Stimulated activated CD4-positive, alpha-beta T cell treated with anti-CD3 and anti-CD28 coated beads, Interleukin-1b, Interleukin-23, amount 100 ng/mL, for 1 hour (primary cell): ENCODE measurements around the gene MCF2L.

Experiments
- DNase-seq, 2 donors: peaks; one replicate each; pipeline ENCODE4 v3.0.0-alpha.2; 2020; ENCODE audit warnings: low read depth in 2 of 2

The MCF2L gene

DNA sequence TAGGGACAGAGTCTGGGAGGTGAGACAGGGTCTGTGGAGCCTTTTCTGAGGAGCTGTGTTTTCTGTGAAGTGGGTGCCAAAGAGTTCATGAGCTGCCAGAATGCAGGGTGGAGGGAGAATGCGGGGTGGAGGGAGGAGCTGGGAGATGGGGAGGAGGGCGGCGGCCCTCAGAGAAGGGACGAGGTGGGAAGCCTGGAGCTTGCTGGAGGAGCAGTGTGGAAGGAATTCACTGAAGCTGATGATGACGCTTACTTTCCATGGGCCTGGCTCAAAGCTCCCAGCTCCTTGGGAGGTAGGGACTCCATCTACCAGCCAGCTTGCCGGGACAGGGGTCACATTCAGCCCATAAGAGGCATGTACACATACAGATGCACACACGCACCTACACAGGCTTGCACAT lies 62.5 kb downstream of the MCF2L start:
- no peak for DNase-seq

DNA sequence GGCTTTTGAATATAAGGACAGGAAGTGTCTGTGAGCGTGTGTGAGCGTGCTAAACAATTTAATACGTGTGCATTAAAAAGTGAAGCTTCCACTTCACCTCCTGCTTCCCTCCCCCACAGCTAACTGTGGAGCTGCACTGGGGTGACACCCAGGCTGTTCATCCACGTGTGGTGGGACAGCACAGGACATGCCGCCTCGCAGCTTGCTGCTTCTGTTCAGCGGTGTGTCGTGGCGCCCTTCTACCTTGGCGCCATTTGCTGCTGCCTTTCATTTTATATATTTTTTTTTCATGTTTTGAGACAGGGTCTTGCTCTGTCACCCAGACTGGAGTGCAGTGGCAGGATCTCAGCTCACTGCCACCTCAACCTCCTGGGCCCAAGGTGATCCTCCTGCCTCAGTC lies 63.3 kb downstream of the MCF2L start:
- no peak for DNase-seq

DNA sequence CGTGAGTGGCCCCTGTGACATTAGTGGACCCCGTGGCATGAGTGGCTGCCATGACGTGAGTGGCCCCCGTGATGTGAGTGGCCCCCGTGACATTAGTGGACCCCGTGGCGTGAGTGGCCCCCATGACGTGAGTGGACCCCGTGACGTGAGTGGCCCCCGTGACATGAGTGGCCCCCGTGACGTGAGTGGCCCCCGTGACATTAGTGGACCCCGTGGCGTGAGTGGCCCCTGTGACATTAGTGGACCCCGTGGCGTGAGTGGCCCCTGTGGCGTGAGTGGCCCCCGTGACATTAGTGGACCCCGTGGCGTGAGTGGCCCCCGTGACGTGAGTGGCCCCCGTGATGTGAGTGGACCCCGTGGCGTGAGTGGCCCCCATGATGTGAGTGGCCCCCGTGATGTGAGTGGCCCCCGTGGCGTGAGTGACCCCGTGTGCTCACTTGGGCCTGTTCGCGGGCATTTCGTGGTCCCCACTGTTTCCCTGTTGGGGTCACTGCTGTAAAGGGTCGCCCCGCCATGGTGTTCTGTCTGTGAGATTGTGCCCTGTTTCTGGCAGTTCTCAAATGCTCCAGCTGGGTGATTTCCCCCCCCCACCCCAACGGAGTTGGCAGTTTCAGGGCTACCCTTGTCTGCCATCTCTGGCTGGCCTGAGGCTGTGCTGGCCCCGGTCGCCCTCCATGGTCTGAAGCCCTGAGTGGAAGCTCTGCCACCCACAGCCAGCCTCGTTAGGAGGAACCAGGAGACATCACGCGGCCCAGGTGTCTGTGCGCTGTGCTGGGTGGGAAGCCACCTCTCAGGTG lies 64.2 kb downstream of the MCF2L start:
- DNase-seq = no peak

DNA sequence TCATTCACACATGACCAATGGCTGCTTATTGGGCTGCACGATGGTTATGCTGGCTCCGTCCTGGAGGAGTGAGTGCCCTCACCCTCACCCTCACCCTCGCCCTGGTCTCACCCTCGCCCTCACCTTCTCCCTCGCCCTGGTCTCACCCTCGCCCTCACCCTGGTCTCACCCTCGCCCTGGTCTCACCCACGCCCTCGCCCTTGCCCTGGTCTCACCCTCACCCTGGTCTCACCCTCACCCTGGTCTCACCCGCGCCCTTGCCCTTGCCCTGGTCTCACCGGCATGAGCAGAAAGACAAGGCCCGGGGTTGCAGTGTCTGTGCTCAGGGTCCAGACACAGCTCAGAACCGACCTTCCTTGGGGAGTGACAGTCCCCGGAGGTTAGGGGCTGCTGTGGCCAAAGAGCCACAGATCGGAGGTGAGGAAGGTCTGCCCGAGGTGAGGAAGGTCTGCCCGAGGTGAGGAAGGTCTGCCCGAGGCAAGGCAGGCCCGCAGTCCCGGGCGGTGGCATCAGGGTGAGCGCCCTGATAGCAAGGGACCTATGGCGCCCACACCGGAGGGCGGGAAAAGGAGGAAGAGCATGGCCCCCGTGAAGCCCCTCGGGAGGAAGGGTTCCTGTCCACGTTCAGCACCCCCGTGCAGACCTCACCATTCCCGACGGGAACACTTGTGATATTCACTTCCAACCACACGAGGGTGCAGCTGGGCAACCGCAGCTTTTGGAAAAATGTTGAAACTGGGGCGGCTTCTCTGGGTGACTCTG lies 65.6 kb downstream of the MCF2L start:
- no peak for DNase-seq

DNA sequence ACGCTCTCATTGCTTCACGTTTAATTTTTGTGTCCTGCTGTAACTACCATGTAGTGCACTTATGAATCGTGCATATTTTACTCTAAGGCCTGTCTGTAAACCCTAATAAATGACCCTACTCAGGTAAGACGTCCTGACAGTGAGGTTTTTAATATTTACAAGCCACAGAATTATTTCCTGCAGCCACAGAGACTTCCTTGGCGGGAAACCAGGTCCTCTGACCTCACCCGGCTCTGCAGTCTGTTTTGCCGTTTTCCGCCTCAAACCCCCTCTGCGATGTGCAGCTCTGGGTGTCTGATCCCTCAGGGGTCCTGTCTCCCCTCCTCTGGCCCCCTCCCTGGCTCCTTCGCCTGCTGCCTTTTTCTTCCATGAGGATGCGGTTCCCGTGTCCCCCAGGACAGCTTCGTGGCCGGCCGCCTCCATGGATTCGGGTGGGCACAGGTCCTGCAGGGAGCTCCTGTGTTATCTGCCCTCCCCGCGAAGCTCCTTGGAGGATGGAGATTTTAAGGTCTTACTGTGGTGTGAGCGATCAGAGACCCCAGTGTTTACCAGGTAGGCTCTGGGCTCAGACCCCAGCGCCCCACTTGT lies 66.3 kb downstream of the MCF2L start:
- DNase-seq = no peak

DNA sequence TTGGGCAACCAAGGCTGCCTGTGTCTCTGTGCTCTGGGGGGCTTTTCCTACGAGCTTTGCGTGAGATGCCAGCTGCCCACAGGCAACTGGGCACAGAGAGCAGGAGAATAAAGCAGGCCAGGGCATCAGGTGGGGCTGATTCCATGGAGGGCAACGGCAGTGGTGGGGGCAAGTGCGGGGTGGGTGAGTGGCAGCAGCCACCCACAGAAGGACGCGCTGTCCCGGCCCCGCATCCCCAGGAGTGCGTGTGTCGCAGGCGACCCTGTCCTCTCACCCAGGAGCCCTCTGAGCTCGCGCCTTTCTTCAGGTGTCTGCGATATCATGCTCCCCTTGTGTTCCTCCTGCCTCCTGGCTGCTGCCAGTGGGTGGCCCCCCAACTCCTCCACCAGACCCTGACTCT lies 67.4 kb downstream of the MCF2L start:
- no peak for DNase-seq

DNA sequence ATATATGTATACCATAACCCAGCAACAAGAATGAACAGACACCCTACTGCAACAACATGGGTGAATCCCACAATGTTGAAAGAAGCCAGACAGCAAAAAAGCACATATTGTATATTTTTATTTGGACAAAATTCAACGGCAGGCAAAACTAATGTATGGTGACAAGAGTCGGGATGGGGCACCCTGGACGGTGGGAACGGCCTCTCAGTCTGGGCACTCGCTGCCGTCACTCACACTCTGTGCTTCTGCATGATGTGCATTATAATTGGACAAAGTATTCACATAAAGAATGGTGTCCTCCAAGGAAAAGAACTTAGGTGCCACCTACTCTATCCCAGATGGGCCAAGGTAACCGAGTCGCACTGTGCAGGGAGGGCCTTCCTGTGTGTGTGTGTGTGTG lies 71.0 kb downstream of the MCF2L start:
- DNase-seq = no peak

DNA sequence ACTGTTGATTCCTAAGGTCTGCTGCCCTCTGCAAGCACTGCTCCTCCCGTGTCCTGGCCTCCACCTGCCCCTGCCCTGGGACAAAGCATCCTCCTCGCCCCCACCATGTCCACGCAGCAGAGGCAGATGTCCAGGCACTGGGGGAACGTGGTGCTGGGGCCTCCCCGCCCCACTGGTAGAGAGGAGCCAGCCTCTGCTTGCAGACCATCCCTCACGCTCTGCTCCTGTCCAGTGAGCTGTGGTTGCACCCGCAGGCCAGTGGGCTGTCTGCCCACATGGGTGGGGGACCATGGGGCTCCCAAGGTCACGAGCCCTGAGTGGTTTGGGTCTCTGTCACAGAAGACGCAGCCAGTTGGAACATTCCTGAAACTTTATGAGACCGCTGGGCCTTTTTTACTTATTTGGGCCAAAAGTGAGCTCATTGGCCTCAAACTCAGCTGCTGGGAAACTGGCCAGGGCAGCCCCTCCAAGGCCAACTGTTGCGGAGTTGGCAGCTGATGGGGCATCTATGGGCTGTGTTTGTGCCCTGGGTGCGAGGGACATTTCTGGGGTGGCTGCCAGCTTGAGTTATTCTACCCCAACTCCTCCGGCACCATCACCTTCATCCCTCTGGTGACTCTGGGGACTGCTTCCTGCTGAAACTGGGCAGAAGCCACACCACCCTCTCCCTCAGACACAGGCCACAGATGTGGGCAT lies 71.7 kb downstream of the MCF2L start:
- no peak for DNase-seq

DNA sequence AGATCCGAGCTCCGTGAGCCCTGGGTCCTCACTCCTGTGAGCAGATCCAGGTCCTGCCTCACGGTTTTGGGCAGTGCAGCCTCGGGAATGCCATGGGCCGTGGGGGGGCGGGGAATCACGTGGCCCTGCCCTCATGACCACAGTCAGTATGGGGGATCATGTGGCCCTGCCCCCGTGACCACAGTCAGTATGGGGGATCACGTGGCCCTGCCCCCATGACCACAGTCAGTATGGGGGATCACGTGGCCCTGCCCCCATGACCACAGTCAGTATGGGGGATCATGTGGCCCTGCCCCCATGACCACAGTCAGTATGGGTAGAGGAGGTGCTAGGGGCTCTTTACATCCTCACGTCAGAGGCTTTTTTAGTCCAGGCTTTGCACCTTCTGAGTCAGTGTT lies 72.3 kb downstream of the MCF2L start:
- DNase-seq = no peak

DNA sequence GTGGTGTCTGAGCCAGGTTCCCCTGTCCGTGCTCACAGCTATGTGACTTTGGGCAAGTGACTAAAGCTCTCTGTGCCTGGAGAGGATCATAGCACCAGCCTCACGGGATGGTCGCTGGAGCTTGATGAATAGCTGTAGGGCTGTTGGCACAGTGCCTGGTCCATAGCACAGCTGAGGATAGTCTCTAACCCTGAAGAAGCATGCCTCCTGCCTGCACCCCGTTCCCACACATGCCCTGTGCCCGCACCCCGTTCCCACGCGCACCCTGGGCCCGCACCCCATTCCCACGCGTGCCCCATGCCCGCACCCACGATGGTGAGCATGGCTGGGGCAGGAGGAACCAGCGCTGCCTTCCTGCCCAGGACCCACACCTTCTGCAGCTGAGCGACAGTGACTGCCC lies 72.9 kb downstream of the MCF2L start:
- DNase-seq = no peak

DNA sequence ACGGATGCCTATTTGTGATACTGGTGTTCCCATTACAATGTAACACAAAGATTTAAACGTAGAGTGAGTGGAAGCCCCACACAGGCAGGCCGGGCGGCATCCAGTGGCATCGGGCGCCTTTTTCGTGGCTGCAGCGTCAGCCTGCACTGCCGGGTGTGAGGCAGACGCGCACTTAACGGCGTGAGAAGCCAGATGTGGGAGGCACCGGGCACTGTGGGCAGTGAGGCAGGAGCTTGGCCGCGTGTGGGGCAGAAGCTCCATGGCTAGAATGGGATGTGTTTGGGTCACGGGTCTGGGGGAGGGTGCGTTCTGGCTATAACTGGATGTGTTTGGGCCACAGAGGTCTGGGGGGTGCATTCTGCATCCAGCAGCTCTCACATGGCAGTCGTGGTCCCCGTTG lies 73.4 kb downstream of the MCF2L start:
- DNase-seq = no peak

DNA sequence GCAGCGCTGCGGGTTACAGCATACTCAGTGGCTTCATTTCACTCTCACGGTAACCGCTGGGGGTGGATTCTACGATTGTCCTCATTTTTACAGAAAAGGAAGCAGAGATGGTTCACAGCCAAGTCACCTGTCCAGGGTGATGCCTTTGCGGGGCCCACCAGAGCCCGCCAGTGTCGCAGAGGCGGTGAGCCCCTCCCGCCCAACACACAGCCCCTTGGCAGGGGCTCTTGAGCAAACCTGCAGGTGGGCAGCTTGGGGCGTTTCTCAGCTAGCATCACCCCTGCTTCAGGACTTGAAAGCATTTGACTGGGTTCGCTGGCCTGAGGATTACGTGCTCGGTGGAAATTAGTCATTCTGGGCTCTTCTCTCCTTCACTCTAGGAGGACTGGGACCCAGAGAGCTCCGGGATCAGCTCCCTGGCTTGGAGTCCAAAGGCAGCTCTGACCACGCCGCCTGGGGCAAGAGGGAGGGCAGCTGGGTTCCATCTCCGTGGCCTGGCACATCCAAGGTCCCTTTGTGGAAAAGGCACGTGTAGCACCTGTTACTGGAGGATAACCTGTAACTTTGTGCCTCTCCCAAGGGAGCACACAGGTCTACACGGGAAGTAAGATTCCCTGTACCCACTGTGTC lies 74.1 kb downstream of the MCF2L start:
- no peak for DNase-seq

DNA sequence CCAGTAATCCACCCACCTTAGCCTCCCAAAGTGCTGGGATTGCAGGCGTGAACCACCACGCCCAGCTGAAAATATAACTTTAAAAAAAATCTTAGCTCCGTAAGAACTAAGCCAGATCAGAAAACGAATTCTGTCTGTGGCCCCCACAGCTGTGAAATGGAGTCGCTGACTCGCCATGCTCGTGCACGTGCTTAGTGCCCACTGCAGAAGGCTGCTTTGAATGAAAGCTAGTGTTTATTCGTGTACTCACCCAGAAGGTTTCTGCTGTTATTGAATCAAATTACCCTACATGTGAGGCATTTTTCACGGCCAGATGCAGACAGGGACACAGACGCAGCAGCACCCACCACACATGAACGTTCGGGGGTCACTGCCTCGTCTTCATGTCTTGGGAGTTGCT lies 74.9 kb downstream of the MCF2L start:
- no peak for DNase-seq

DNA sequence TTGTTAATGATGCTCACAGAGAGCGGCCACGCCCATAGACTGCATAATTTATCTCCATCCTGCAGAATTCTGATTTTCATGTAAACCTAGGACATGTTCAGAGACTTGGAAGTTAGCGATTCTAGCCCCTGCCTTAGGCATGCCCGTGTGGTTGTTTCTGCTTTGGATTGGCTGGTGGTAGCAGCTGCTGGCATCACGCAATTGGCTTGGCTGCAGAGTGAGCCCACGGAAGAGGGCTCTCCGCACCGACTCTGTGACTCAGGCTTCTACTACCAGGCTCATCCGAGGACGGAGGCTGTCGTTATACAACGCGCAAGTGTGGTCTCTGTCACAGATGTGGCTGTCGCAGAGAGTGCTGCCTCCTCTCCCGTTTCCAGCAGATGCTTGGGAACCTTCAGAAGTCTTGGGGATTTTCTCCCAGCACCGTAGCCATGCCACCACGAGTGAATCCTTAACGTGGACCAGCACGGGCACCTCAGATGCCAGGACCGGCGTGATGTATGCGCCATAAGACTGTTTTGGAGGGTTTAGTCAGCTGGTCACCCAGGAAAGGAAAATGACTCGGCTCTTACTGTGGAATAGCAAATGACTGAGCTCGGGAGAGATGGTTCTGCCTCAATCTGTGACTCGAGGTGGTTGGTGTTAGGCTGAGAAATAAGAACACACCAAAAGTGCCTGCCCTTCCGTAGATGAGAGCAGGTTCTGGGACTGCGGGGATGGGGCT lies 75.5 kb downstream of the MCF2L start:
- DNase-seq = no peak

DNA sequence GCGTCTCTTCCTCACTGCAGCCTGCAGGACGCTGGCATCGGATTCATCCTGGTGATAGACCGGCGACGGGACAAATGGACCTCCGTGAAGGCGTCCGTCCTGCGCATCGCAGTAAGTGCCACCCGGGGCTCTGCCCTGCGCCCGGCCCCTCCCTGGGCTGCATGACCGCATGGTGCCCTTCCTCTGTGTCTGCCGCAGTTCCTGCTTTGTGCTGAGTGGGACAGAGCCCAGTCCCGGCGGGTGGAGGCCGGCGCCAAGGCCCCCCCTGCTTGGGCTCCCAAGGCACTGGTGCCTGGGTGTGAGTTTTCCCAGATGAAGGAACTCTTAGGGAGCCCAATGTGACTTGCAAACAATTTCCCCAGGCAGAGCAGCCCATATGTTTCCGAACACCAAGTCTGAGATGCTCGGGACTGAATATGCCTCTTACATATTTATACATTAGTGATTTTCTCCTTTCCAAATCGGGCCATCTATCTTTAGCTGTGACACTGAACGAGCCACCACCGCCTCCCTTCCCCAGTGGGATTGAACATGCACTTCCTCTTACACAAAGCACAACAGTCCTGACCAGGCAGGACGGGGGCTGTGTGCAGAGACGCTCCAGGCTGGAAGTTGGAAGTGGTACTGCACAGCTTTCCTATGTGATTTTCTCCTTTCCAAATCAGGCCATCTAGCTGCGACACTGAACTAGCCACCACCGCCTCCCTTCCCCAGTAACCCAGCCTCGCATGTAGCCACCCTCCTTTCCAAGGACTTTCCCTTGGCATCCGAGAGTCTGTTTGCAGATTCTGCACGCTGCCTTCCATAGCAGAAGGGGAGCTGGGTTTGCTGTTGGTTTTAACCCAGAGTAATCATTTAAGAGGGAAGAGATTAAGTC lies 76.5 kb downstream of the MCF2L start:
- no peak for DNase-seq

DNA sequence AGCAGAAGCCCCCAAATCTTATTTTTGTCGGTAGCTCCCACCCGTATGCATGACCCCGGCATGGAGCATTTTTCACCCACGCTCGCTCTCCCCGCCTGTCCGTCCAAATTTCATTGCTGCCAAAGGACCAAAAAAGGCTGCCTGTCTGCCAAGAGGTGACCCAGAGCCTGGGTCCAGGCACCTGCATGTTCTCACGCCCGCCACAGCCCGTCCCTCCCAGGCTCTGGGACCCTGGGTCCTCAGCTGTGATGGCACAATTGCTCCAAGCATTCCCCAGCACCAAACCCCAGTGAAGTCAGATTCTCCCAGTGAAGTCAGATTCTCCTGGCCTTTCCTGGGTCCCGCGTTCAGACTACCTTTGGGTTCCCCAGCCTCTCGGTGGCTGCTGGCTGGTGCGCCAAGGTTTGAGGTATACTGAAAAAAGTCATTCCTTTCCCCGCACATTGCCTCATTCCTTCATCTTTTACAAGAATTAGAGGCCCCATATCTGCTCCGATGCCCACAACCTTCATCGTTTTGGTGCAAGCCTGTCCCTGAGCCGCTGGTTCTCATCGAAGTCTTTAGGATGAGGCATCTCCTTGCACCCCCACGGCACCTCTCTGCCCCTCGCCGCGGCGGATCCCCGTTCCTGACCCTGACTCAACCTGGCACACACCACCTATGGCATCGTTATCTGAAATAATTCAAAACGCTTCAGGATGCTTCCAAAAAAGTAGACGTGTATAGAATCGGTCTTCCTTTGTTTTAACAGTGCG lies 77.3 kb downstream of the MCF2L start:
- no peak for DNase-seq

DNA sequence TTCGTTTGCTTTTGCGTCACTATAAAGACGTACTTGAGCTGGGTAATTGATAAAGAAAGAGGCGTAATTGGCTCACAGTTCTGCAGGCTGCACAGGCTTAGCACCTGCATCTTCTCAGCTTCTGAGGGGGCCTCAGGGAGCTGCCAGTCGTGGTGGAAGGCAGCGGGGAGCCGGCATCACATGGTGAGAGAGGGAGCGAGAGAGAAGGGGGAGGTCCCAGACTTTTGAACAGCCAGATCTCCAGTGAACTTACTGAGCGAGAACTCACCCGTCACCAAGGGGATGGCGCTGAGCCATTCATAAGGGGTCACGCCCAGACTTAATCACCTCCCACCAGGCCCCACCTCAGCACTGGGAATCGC lies 77.8 kb downstream of the MCF2L start:
- no peak for DNase-seq

DNA sequence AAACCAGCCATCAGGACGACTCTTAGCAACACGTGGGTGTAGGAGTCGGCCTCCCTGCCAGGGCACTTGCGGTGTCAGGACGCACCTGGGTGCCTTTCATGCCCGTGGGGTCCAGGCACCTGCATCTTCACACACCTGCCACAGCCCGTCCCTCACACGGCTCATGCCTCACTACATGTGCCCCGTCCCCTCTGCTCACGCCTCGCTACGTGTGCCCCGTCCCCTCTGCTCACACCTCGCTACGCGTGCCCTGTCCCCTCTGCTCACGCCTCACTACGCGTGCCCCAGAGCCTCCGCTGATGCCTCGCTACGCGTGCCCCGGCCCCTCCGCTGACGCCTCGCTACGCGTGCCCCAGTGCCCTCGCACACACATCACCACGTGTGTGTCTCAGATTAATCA lies 78.6 kb downstream of the MCF2L start:
- DNase-seq = no peak

DNA sequence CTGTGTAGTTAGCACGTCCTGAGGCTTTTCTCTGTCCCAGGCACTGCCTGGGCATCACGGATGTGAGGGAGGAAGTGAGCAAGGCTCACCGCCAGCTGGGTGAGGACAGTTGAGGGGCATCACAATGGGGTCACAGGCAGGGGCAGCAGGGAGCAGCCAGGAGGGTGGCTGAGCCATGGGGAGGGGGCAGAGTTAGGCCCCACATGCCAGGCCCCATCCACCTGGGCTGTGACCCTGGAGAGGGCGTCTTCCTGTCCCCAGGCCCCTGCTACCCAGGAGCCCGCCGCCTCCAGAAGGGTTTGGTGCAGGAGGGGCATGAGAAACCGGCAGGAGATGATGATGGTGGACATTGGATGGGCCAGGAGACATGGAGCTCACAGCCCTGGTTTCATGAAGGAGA lies 79.8 kb downstream of the MCF2L start:
- no peak for DNase-seq

DNA sequence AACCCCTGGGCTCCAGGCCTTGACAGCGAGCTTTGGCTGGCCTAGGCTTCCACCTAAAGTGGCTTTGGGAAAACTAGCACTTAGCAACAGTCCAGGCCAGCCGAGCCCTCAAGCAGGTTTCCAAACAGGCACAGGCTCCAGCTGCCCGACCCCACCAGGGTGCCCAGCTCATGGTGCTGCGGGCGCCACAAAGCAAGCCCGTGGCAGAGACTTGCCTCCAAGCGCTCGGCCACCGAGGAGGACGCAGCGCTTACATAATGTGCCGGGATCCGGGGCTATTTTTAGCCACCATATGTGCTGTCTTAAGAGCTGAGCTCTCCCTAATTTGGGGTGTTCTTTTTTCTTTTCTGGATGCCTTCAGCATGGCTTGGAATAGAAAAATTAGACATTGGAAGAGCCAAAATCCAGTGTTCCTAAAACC lies 80.5 kb downstream of the MCF2L start:
- DNase-seq = no peak
